SKM-1 treated with dmso at 0.1 percent for 144 hours (cell line): ENCODE data around the gene P2RX3.
"Not testable (repeated sequence)": the region's sequence is repeated elsewhere in the genome, so short reads cannot be mapped to it uniquely, and the experiment has no call there.

Source experiments
- DNase-seq: peaks from one replicate; lab custom pipeline; 2025; ENCODE audit not compliant: unreplicated experiment; lab: John Stamatoyannopoulos, UW

Gene P2RX3

GRCh38 chr11:57338142-57338541 is at the start of gene P2RX3:
Gene P2RX3, plus strand, starts transcription at chr11:57338352. Its CDS starts 199 bp downstream, at chr11:57338551.
- no peak for DNase-seq

- no peak for DNase-seq
These were observed 49.2 kb upstream of the P2RX3 start for GRCh38 chr11:57288771-57289579.

GRCh38 chr11:57290288-57290687 is 47.9 kb upstream of the P2RX3 start:
- no peak for DNase-seq

- DNase-seq, result no peak
These were observed 43.7 kb upstream of the P2RX3 start for GRCh38 chr11:57294225-57295131.

GRCh38 chr11:57296205-57296604 is 41.9 kb upstream of the P2RX3 start:
- not testable (repeated sequence) for DNase-seq

- DNase-seq, result no peak
These were observed 40.9 kb upstream of the P2RX3 start for GRCh38 chr11:57297221-57297620.

- no peak for DNase-seq
These were observed 38.9 kb upstream of the P2RX3 start for GRCh38 chr11:57299150-57299737.

- no peak for DNase-seq
These were observed 37.4 kb upstream of the P2RX3 start for GRCh38 chr11:57300785-57301184.

- no peak for DNase-seq
These were observed 36.3 kb upstream of the P2RX3 start for GRCh38 chr11:57301711-57302423.

- DNase-seq, result no peak
These were observed 35.7 kb upstream of the P2RX3 start for GRCh38 chr11:57302489-57302888.

GRCh38 chr11:57303280-57303989 is 34.7 kb upstream of the P2RX3 start:
- DNase-seq, result no peak

GRCh38 chr11:57303990-57304579 is 34.1 kb upstream of the P2RX3 start:
- DNase-seq, result no peak

- DNase-seq, result no peak
These were observed 32.6 kb upstream of the P2RX3 start for GRCh38 chr11:57305523-57305922.

- no peak for DNase-seq
These were observed 31.8 kb upstream of the P2RX3 start for GRCh38 chr11:57306161-57306876.

- peak; percentile 18 for DNase-seq
These were observed 31.1 kb upstream of the P2RX3 start for GRCh38 chr11:57306940-57307565.

GRCh38 chr11:57307666-57308270 is 30.4 kb upstream of the P2RX3 start:
- DNase-seq, result no peak

GRCh38 chr11:57308426-57309060 is 29.6 kb upstream of the P2RX3 start:
- no peak for DNase-seq
